Measurements from ENCODE around the gene TNFAIP1.

DNA sequence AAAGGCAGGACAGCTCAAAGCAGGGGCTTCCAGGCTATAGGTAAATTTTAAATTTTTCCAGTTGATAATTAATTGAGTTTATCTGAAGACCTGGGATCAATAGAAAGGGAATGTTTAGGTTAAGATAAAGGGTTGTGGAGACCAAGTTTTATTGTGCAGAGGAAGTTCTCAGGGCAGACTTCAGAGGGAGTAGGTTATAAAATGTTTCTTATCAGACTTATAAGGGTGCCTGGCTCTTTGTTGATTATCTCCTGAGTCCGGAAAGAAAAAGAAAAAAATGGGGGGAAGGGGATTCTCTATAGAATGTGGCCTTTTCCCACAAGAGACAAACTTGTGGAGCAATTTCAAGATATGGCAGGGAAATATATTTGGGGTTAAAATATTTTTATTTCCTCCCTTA lies 54.6 kb downstream of the TNFAIP1 start:
- TF ChIP-seq, protein P1, sequence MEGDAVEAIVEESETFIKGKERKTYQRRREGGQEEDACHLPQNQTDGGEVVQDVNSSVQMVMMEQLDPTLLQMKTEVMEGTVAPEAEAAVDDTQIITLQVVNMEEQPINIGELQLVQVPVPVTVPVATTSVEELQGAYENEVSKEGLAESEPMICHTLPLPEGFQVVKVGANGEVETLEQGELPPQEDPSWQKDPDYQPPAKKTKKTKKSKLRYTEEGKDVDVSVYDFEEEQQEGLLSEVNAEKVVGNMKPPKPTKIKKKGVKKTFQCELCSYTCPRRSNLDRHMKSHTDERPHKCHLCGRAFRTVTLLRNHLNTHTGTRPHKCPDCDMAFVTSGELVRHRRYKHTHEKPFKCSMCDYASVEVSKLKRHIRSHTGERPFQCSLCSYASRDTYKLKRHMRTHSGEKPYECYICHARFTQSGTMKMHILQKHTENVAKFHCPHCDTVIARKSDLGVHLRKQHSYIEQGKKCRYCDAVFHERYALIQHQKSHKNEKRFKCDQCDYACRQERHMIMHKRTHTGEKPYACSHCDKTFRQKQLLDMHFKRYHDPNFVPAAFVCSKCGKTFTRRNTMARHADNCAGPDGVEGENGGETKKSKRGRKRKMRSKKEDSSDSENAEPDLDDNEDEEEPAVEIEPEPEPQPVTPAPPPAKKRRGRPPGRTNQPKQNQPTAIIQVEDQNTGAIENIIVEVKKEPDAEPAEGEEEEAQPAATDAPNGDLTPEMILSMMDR (IDR thresholded peaks at IDR 0.05), result no peak
- TF ChIP-seq POLR2A (IDR thresholded peaks at IDR 0.05) (no peak), EP300 (IDR thresholded peaks at IDR 0.05) (no peak), POLR2AphosphoS5 (IDR thresholded peaks at IDR 0.05) (no peak)
